Upper lobe of left lung (tissue), 6 donors: Measurements from ENCODE around the gene PARVB. TPM values are rescaled to one million over a fixed set of nuclear protein-coding genes. Genes with fewer than 3 reads are reported as not detected.

Experiments
- ATAC-seq, 2 donors: fragments of 200-7000 bp; cut with Tn5 transposase; one replicate each; pipeline ENCODE4 v1.9.1; 2022; ENCODE audit warnings: mild to moderate bottlenecking in 2 of 2, moderate library complexity in 2 of 2; ENCODE audit not compliant: low FRiP score in 2 of 2
- DNase-seq, 2 donors: peaks; one replicate each; pipeline ENCODE4 v3.0.0-alpha.2; 2019 to 2020
- H3K27ac ChIP-seq, 4 donors: fragments of 200-600 bp; sonication (generic); one replicate each; pipeline ENCODE4 v1.5.1; 2016 to 2019
- H3K27me3 ChIP-seq, 4 donors: fragments of 200-600 bp; sonication (generic); one replicate each; pipeline ENCODE4 v1.5.1; 2017 to 2019
- H3K36me3 ChIP-seq, 4 donors: fragments of 200-600 bp; sonication (generic); one replicate each; pipeline ENCODE4 v1.5.1; 2016 to 2019
- H3K4me1 ChIP-seq, 4 donors: fragments of 200-600 bp; sonication (generic); one replicate each; pipeline ENCODE4 v1.5.1; 2018 to 2019
- H3K4me3 ChIP-seq, 4 donors: fragments of 200-600 bp; sonication (generic); one replicate each; pipeline ENCODE4 v1.5.1; 2017 to 2019; ENCODE audit warnings: mild to moderate bottlenecking in 2 of 4, moderate library complexity in 1 of 4
- H3K9me3 ChIP-seq, 4 donors: fragments of 200-600 bp; sonication (generic); one replicate each; pipeline ENCODE4 v1.5.1; 2018 to 2019
- CTCF ChIP-seq, 6 experiments: fragments of 450-650 bp in 4 of 6; fragments of 200-600 bp in 2 of 6; sonication (generic) in 2 of 6; IDR thresholded peaks; one replicate each; pipeline ENCODE4 v1.5.1; 2016 to 2019; ENCODE audit warnings: antibody characterized with exemption in 6 of 6
- EP300 ChIP-seq, 4 donors: sonication (generic); formaldehyde crosslinking; IDR thresholded peaks; one replicate each; pipeline ENCODE4 v1.5.1; 2017; ENCODE audit warnings: antibody characterized with exemption in 4 of 4, control low read depth in 2 of 4
- POLR2A ChIP-seq, 4 donors: fragments of 450-650 bp; IDR thresholded peaks; one replicate each; pipeline ENCODE4 v1.5.1; 2016 to 2017; ENCODE audit warnings: antibody characterized with exemption in 4 of 4, mild to moderate bottlenecking in 2 of 4
- POLR2AphosphoS5 ChIP-seq, 2 donors: sonication (generic); formaldehyde crosslinking; IDR thresholded peaks; one replicate each; pipeline ENCODE4 v1.5.1; 2017; ENCODE audit warnings: antibody characterized with exemption in 2 of 2
- WGBS, 2 donors: methylation state at CpG; one replicate each; pipeline ENCODE4 v1.1.5; 2017 to 2018; 5-methylcytosine and 5-hydroxymethylcytosine counted together
- total RNA-seq, 6 donors: library from RNA; depleted of rRNA in 4 of 6; stranded (reverse); fragments of >200 nt in 4 of 6; gene quantifications; one replicate each; pipeline versions ENCODE4 v1.1.0 to v1.2.1, GENCODE V29; 2016 to 2021
- donor health status: DM: no; HTN: no; CAD: no; lungs with moderate emphysema.
- donor health status: DM: no; HTN: yes; CAD: no; lungs with severe emphysema.

Gene PARVB
- total RNA-seq, 6 donors from 2014 or later, result 14.5 to 56.1 (median 37.0) TPM

- DNase-seq (peak; percentile 73 to 87), ATAC-seq (peak; percentile 80 to 83)
- peak overlapping the region in 3 of 4 donors; percentile 15 to 68 (median 66) for H3K4me3 ChIP-seq
- H3K9me3 ChIP-seq, result no peaks in the 10 kb centered on the region
- 40% methylated on average over 20 to 28 of the region's 28 CpGs for WGBS, 2 donors
- H3K27ac ChIP-seq, result peak overlapping the region; percentile 94 to 98 (median 96)
- peak in 1 of 4 donors; percentile 64 for TF ChIP-seq EP300 (IDR thresholded peaks at IDR 0.05)
- TF ChIP-seq CTCF (IDR thresholded peaks at IDR 0.05), result no peak
- peak in 3 of 4 donors; percentile 17 to 73 (median 45) for TF ChIP-seq POLR2A (IDR thresholded peaks at IDR 0.05)
- TF ChIP-seq POLR2AphosphoS5 (IDR thresholded peaks at IDR 0.05), result peak; percentile 57 to 69
- peaks cover 51 to 78% (median 57%) of the 10 kb centered on the region in 4 donors for H3K4me1 ChIP-seq
- H3K27me3 ChIP-seq, result peaks cover 0 to 6% (median 0%) of the 10 kb centered on the region in 4 donors
- H3K36me3 ChIP-seq, result no peaks in the 10 kb centered on the region
Observed at GRCh38 chr22:44026630-44027511, 2.8 kb downstream of the PARVB start.

GRCh38 chr22:44028091-44028490, 4.0 kb downstream of the PARVB start:
- Histone ChIP-seq H3K27ac (peak overlapping the region; percentile 94 to 98 (median 96)), H3K27me3 (peaks cover 0 to 6% (median 0%) of the 10 kb centered on the region in 4 donors), H3K36me3 (no peaks in the 10 kb centered on the region), H3K4me3 (no peak overlapping the region), H3K4me1 (peaks cover 51 to 78% (median 55%) of the 10 kb centered on the region in 4 donors), H3K9me3 (no peaks in the 10 kb centered on the region)
- DNase-seq (no peak), ATAC-seq (no peak)
- TF ChIP-seq EP300 (IDR thresholded peaks at IDR 0.05) (no peak), POLR2A (IDR thresholded peaks at IDR 0.05) (no peak), POLR2AphosphoS5 (IDR thresholded peaks at IDR 0.05) (no peak), CTCF (IDR thresholded peaks at IDR 0.05) (no peak)
- WGBS, 2 donors, result 64 to 74% methylated on average over 7 of the region's 7 CpGs

GRCh38 chr22:44029069-44029468, 5.0 kb downstream of the PARVB start:
- Histone ChIP-seq H3K36me3 (no peaks in the 10 kb centered on the region), H3K9me3 (no peaks in the 10 kb centered on the region), H3K4me1 (peaks cover 47 to 76% (median 50%) of the 10 kb centered on the region in 4 donors), H3K27ac (peak overlapping the region; percentile 80 to 98 (median 96)), H3K4me3 (no peak overlapping the region), H3K27me3 (peaks cover 0 to 6% (median 0%) of the 10 kb centered on the region in 4 donors)
- TF ChIP-seq POLR2AphosphoS5 (IDR thresholded peaks at IDR 0.05), result no peak
- ATAC-seq (no peak), DNase-seq (no peak)
- WGBS, 2 donors, result 75 to 85% methylated on average over 4 of the region's 4 CpGs

DNA sequence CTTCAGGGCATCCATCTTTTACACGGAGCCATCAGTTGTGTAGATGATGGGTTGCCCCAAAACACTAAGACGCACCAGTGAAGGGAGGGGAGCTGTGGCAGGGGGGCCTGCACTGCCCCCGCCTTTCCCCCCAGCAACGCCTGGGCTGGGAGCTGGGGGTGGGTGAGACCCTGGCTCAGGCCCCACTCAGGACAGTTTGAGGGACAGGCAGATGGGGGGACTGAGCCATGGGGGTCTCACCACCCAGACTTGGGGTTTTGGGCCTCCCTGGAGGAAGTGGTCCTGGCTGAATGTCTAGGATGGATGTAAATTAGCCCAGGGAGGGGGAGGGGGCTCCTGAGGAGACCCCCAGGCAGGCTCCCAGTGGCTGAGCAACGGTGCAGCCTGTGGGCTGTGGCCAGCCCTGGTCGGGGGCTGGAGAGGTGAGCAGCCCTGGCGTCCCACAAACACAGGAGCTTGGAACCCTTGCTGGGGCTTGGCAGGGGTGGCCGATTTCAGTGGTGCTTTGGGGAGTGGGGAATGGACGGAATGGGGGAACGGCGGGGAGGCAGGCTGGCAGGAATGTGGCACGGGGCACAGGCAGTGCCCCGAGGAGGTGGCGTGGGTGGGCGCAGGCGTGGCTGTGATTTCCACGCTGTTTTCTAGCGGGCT, 6.1 kb downstream of the PARVB start:
- no peak for ATAC-seq
- H3K9me3 ChIP-seq, result no peaks in the 10 kb centered on the region
- H3K36me3 ChIP-seq, result no peaks in the 10 kb centered on the region
- no peak overlapping the region for H3K4me3 ChIP-seq
- TF ChIP-seq CTCF (IDR thresholded peaks at IDR 0.05) (no peak), EP300 (IDR thresholded peaks at IDR 0.05) (no peak), POLR2AphosphoS5 (IDR thresholded peaks at IDR 0.05) (no peak), POLR2A (IDR thresholded peaks at IDR 0.05) (no peak)
- peak in 1 of 2 donors; percentile 58 for DNase-seq
- H3K27me3 ChIP-seq, result no peaks in the 10 kb centered on the region
- H3K27ac ChIP-seq, result peak overlapping the region; percentile 80 to 98 (median 96)
- WGBS, 2 donors, result 89 to 93% methylated on average over 15 to 18 of the region's 18 CpGs
- H3K4me1 ChIP-seq, result peaks cover 43 to 68% (median 47%) of the 10 kb centered on the region in 4 donors

GRCh38 chr22:44030702-44031082, 6.6 kb downstream of the PARVB start:
- ATAC-seq, result no peak
- H3K27ac ChIP-seq, result peak overlapping the region; percentile 80 to 98 (median 96)

More at GRCh38 chr22:44030702-44031082, 6.6 kb downstream of the PARVB start:
- H3K27me3 ChIP-seq, result no peaks in the 10 kb centered on the region
- no peak overlapping the region for H3K4me3 ChIP-seq
- 52 to 79% methylated on average over 8 of the region's 8 CpGs for WGBS, 2 donors
- TF ChIP-seq CTCF (IDR thresholded peaks at IDR 0.05) (no peak), EP300 (IDR thresholded peaks at IDR 0.05) (no peak), POLR2AphosphoS5 (IDR thresholded peaks at IDR 0.05) (no peak), POLR2A (IDR thresholded peaks at IDR 0.05) (no peak)
- H3K36me3 ChIP-seq, result no peaks in the 10 kb centered on the region
- no peaks in the 10 kb centered on the region for H3K9me3 ChIP-seq
- peaks cover 41 to 63% (median 43%) of the 10 kb centered on the region in 4 donors for H3K4me1 ChIP-seq
- no peak for DNase-seq
